Mesodermal cell (in vitro differentiated cells): ENCODE results near the gene EID2.

Experiments
- H3K27ac ChIP-seq: 2 replicates; pipeline ENCODE4 v1.7.0; 2013; ENCODE audit warnings: mild to moderate bottlenecking, low read depth, low read length, moderate library complexity; ENCODE audit not compliant: severe bottlenecking
- H3K36me3 ChIP-seq: 2 replicates; pipeline ENCODE4 v1.7.1; 2013; ENCODE audit warnings: mild to moderate bottlenecking, low read length, moderate library complexity; ENCODE audit not compliant: control insufficient read depth, insufficient read depth
- H3K4me1 ChIP-seq: one replicate; pipeline ENCODE4 v1.7.1; 2013; ENCODE audit warnings: mild to moderate bottlenecking, low read length; ENCODE audit not compliant: insufficient read depth, control insufficient read depth, poor library complexity, severe bottlenecking
- H3K4me3 ChIP-seq: 2 replicates; pipeline ENCODE4 v1.7.0; 2013; ENCODE audit warnings: low read length, control low read depth, mild to moderate bottlenecking; ENCODE audit not compliant: insufficient read depth, poor library complexity, severe bottlenecking; ENCODE audit errors: extremely low read depth
- H3K9me3 ChIP-seq: 2 replicates; pipeline ENCODE4 v1.7.1; 2013; ENCODE audit warnings: mild to moderate bottlenecking, low read length, moderate library complexity; ENCODE audit not compliant: control insufficient read depth
- WGBS, 2 experiments: methylation state at CpG; one replicate each; pipeline ENCODE4 v1.1.5; 2013; ENCODE audit warnings: missing lambda C conversion rate in 2 of 2; ENCODE audit not compliant: insufficient coverage in 2 of 2; 5-methylcytosine and 5-hydroxymethylcytosine counted together

The EID2 gene

GRCh38 chr19:39533791-39534190, 6.2 kb downstream of the EID2 start:
- Histone ChIP-seq H3K9me3 (no peaks in the 10 kb centered on the region), H3K36me3 (no peaks in the 10 kb centered on the region), H3K4me3 (no peak overlapping the region), H3K4me1 (peaks cover 5% of the 10 kb centered on the region), H3K27ac (no peak overlapping the region)
- 63 to 77% methylated on average over 3 of the region's 3 CpGs for WGBS, 2 experiments

GRCh38 chr19:39533003-39533512, 6.9 kb downstream of the EID2 start:
- Histone ChIP-seq H3K9me3 (no peaks in the 10 kb centered on the region), H3K4me3 (peak overlapping the region; percentile 73)

GRCh38 chr19:39532233-39533002, 7.5 kb downstream of the EID2 start, which contains the start of gene EID2B:
Gene EID2B, minus strand, starts transcription at chr19:39532852. Its CDS starts 50 bp downstream, at chr19:39532802.
- Histone ChIP-seq H3K9me3 (no peaks in the 10 kb centered on the region), H3K4me1 (no peaks in the 10 kb centered on the region), H3K4me3 (peak within 1 kb of the TSS; percentile 73), H3K36me3 (no peaks in the 10 kb centered on the region), H3K27ac (peak within 1 kb of the TSS; percentile 54)
- WGBS, 2 experiments = 0% methylated on average over 65 of the region's 65 CpGs

More at GRCh38 chr19:39533003-39533512, 6.9 kb downstream of the EID2 start:
- Histone ChIP-seq H3K4me1 (no peaks in the 10 kb centered on the region), H3K36me3 (no peaks in the 10 kb centered on the region), H3K27ac (no peak overlapping the region)
- WGBS, 2 experiments = 21 to 27% methylated on average over 10 of the region's 12 CpGs

GRCh38 chr19:39531834-39532232, 8.1 kb downstream of the EID2 start:
- H3K4me1 ChIP-seq = no peaks in the 10 kb centered on the region
- no peaks in the 10 kb centered on the region for H3K36me3 ChIP-seq
- WGBS, 2 experiments = 39 to 42% methylated on average over 7 of the region's 14 CpGs
- H3K27ac ChIP-seq = no peak overlapping the region
- no peaks in the 10 kb centered on the region for H3K9me3 ChIP-seq
- peak overlapping the region; percentile 73 for H3K4me3 ChIP-seq

- peaks cover 6% of the 10 kb centered on the region for H3K36me3 ChIP-seq
- H3K4me1 ChIP-seq = no peaks in the 10 kb centered on the region
- H3K9me3 ChIP-seq = no peaks in the 10 kb centered on the region
- H3K27ac ChIP-seq = no peak overlapping the region
- 100% methylated on average over 1 of the region's 3 CpGs; no CpG with 5 or more reads in 1 of the 2 experiments for WGBS, 2 experiments
- no peak overlapping the region for H3K4me3 ChIP-seq
These were observed 14.8 kb downstream of the EID2 start for GRCh38 chr19:39525205-39525604.

- WGBS, 2 experiments = 95 to 97% methylated on average over 7 of the region's 8 CpGs
- Histone ChIP-seq H3K4me1 (no peaks in the 10 kb centered on the region), H3K36me3 (peaks cover 6% of the 10 kb centered on the region), H3K4me3 (no peak overlapping the region), H3K9me3 (no peaks in the 10 kb centered on the region), H3K27ac (no peak overlapping the region)
These were observed 15.5 kb downstream of the EID2 start for GRCh38 chr19:39524495-39524894.

- Histone ChIP-seq H3K4me3 (no peak overlapping the region), H3K36me3 (peaks cover 6% of the 10 kb centered on the region), H3K9me3 (no peaks in the 10 kb centered on the region), H3K4me1 (peaks cover 5% of the 10 kb centered on the region), H3K27ac (no peak overlapping the region)
- 88 to 98% methylated on average over 3 to 4 of the region's 8 CpGs for WGBS, 2 experiments
These were observed 19.1 kb downstream of the EID2 start for GRCh38 chr19:39520541-39521484.

- Histone ChIP-seq H3K27ac (peak overlapping the region; percentile 2), H3K4me3 (no peak overlapping the region), H3K36me3 (no peaks in the 10 kb centered on the region), H3K4me1 (peaks cover 5% of the 10 kb centered on the region), H3K9me3 (no peaks in the 10 kb centered on the region)
- WGBS, 2 experiments = 39 to 47% methylated on average over 6 to 8 of the region's 9 CpGs
These were observed 21.0 kb downstream of the EID2 start for GRCh38 chr19:39518975-39519374.

GRCh38 chr19:39518458-39518857, 21.5 kb downstream of the EID2 start:
- Histone ChIP-seq H3K4me3 (no peak overlapping the region), H3K36me3 (no peaks in the 10 kb centered on the region), H3K4me1 (peaks cover 5% of the 10 kb centered on the region), H3K9me3 (no peaks in the 10 kb centered on the region), H3K27ac (peak overlapping the region; percentile 2)
- WGBS, 2 experiments = 55% methylated on average over 3 of the region's 5 CpGs; no CpG with 5 or more reads in 1 of the 2 experiments

GRCh38 chr19:39517432-39517831, 22.5 kb downstream of the EID2 start:
- no peak overlapping the region for H3K4me3 ChIP-seq
- H3K4me1 ChIP-seq = peaks cover 5% of the 10 kb centered on the region
- H3K27ac ChIP-seq = no peak overlapping the region
- H3K9me3 ChIP-seq = no peaks in the 10 kb centered on the region
- H3K36me3 ChIP-seq = no peaks in the 10 kb centered on the region
- WGBS, 2 experiments = 63 to 81% methylated on average over 2 to 3 of the region's 3 CpGs
